HEK293 (cell line): ENCODE measurements around the gene OBSCN.

Experiments
- CTCF ChIA-PET: fragments of 350-600 bp; formaldehyde crosslinking; extraction: SDS; loops from one replicate; lab custom pipeline; 2021; ENCODE audit warnings: antibody characterized with exemption; lab: Yijun Ruan, JAX
- POLR2A ChIA-PET: fragments of 300-600 bp; formaldehyde crosslinking; extraction: SDS; loops from one replicate; lab custom pipeline; 2020; ENCODE audit warnings: antibody characterized with exemption, inconsistent platforms; lab: Yijun Ruan, JAX
- H3K27ac ChIP-seq: fragments of 200-500 bp; sonication (Bioruptor generic); 2 replicates; pipeline ENCODE4 v1.5.1; 2014; ENCODE audit warnings: low read depth, low read length, control low read depth, inconsistent platforms; ENCODE audit errors: extremely low read depth
- H3K36me3 ChIP-seq, 2 experiments: fragments of 200-500 bp in 1 of 2; sonication (Bioruptor generic) in 1 of 2; 1 replicate in 1 of 2; 2 replicates in 1 of 2; pipeline ENCODE4 v1.5.1; 2014 to 2017; ENCODE audit warnings: inconsistent platforms in 2 of 2, low read length in 2 of 2; ENCODE audit not compliant: control insufficient read depth in 2 of 2, insufficient read depth in 1 of 2
- H3K4me1 ChIP-seq: fragments of 200-500 bp; sonication (Bioruptor generic); 2 replicates; pipeline ENCODE4 v1.5.1; 2014; ENCODE audit warnings: mild to moderate bottlenecking, low read length, inconsistent platforms; ENCODE audit not compliant: control insufficient read depth, insufficient read depth
- H3K4me3 ChIP-seq: 2 replicates; pipeline ENCODE4 v1.5.1; 2011; ENCODE audit warnings: low read depth, mild to moderate bottlenecking, control low read depth, low read length, moderate library complexity
- H3K9me3 ChIP-seq: fragments of 200-500 bp; sonication (Bioruptor generic); 2 replicates; pipeline ENCODE4 v1.5.1; 2014; ENCODE audit warnings: low read depth, low read length, inconsistent platforms; ENCODE audit not compliant: control insufficient read depth, insufficient read depth
- BCL11B ChIP-seq: fragments of 450-650 bp; formaldehyde crosslinking; IDR thresholded peaks from 2 replicates; pipeline ENCODE4 v1.5.1; 2016; ENCODE audit warnings: low read depth, missing biosample characterization, missing genetic modification characterization
- EGR2 ChIP-seq: fragments of 450-650 bp; formaldehyde crosslinking; IDR thresholded peaks from 2 replicates; pipeline ENCODE4 v1.5.1; 2016; ENCODE audit warnings: low read depth, missing biosample characterization, missing genetic modification characterization
- KLF7 ChIP-seq: fragments of 450-650 bp; formaldehyde crosslinking; IDR thresholded peaks from 2 replicates; pipeline ENCODE4 v1.5.1; 2016; ENCODE audit warnings: missing biosample characterization, missing genetic modification characterization, borderline replicate concordance
- OSR2 ChIP-seq: fragments of 450-650 bp; formaldehyde crosslinking; IDR thresholded peaks from 2 replicates; pipeline ENCODE4 v1.5.1; 2016; ENCODE audit warnings: missing biosample characterization, missing genetic modification characterization
- PRDM1 ChIP-seq: fragments of 450-650 bp; formaldehyde crosslinking; IDR thresholded peaks from 2 replicates; pipeline ENCODE4; 2016; ENCODE audit warnings: missing biosample characterization, missing genetic modification characterization
- ZBTB1 ChIP-seq: fragments of 450-650 bp; formaldehyde crosslinking; IDR thresholded peaks from 2 replicates; pipeline ENCODE4 v1.5.1; 2016; ENCODE audit warnings: missing biosample characterization, missing genetic modification characterization
- ZEB2 ChIP-seq: fragments of 450-650 bp; formaldehyde crosslinking; IDR thresholded peaks from 2 replicates; pipeline ENCODE4 v1.5.1; 2016; ENCODE audit warnings: missing biosample characterization, missing genetic modification characterization
- ZIC2 ChIP-seq: fragments of 450-650 bp; formaldehyde crosslinking; IDR thresholded peaks from 2 replicates; pipeline ENCODE4 v1.5.1; 2016; ENCODE audit warnings: missing biosample characterization, missing genetic modification characterization
- ZNF112 ChIP-seq: fragments of 450-650 bp; formaldehyde crosslinking; IDR thresholded peaks from 2 replicates; pipeline ENCODE4 v1.5.0; 2017; ENCODE audit warnings: missing biosample characterization, missing genetic modification characterization
- ZNF132 ChIP-seq: fragments of 450-650 bp; formaldehyde crosslinking; IDR thresholded peaks from 2 replicates; pipeline ENCODE4 v1.5.1; 2017; ENCODE audit warnings: missing biosample characterization, missing genetic modification characterization, borderline replicate concordance
- ZNF138 ChIP-seq: fragments of 450-650 bp; formaldehyde crosslinking; IDR thresholded peaks from 2 replicates; pipeline ENCODE4 v1.5.1; 2016; ENCODE audit warnings: missing biosample characterization, missing genetic modification characterization, borderline replicate concordance
- ZNF174 ChIP-seq: fragments of 450-650 bp; formaldehyde crosslinking; IDR thresholded peaks from 2 replicates; pipeline ENCODE4 v1.5.0; 2017; ENCODE audit warnings: missing biosample characterization, mild to moderate bottlenecking, missing genetic modification characterization
- ZNF311 ChIP-seq: fragments of 450-650 bp; formaldehyde crosslinking; IDR thresholded peaks from 2 replicates; pipeline ENCODE4 v1.5.1; 2017; ENCODE audit warnings: missing biosample characterization, missing genetic modification characterization, borderline replicate concordance
- ZNF366 ChIP-seq: fragments of 450-650 bp; formaldehyde crosslinking; conservative IDR thresholded peaks from 2 replicates; pipeline ENCODE4 v1.5.1; 2016; ENCODE audit warnings: missing biosample characterization, missing genetic modification characterization
- ZNF404 ChIP-seq: fragments of 450-650 bp; formaldehyde crosslinking; IDR thresholded peaks from 2 replicates; pipeline ENCODE4 v1.5.1; 2017; ENCODE audit warnings: missing biosample characterization, missing genetic modification characterization
- ZNF596 ChIP-seq: fragments of 450-650 bp; IDR thresholded peaks from 2 replicates; pipeline ENCODE4 v1.5.0; 2018; ENCODE audit warnings: missing biosample characterization, mild to moderate bottlenecking, missing genetic modification characterization, moderate library complexity
- ZNF660 ChIP-seq: fragments of 450-650 bp; IDR thresholded peaks from 2 replicates; pipeline ENCODE4 v1.5.1; 2018; ENCODE audit warnings: missing biosample characterization, mild to moderate bottlenecking, missing genetic modification characterization
- ZNF670 ChIP-seq: fragments of 450-650 bp; formaldehyde crosslinking; IDR thresholded peaks from 2 replicates; pipeline ENCODE4 v1.5.1; 2016; ENCODE audit warnings: missing biosample characterization, missing genetic modification characterization, low read depth
- ZNF837 ChIP-seq: fragments of 450-650 bp; formaldehyde crosslinking; IDR thresholded peaks from 2 replicates; pipeline ENCODE4 v1.5.1; 2016; ENCODE audit warnings: missing biosample characterization, missing genetic modification characterization
- TF ChIP-seq, protein P1 (sequence below): fragments of 450-650 bp; formaldehyde crosslinking; IDR thresholded peaks from 2 replicates; pipeline ENCODE4 v1.5.1; 2017; ENCODE audit warnings: missing biosample characterization, missing genetic modification characterization
- TF ChIP-seq, protein P2 (sequence below): fragments of 450-650 bp; formaldehyde crosslinking; IDR thresholded peaks from 2 replicates; pipeline ENCODE4 v1.5.1; 2016; ENCODE audit warnings: missing biosample characterization, missing genetic modification characterization
- TF ChIP-seq, protein P3 (sequence below): fragments of 450-650 bp; formaldehyde crosslinking; IDR thresholded peaks from 2 replicates; pipeline ENCODE4 v1.5.1; 2016; ENCODE audit warnings: missing biosample characterization, missing genetic modification characterization, borderline replicate concordance
- TF ChIP-seq, protein P4 (sequence below): fragments of 450-650 bp; formaldehyde crosslinking; IDR thresholded peaks from 2 replicates; pipeline ENCODE4 v1.5.1; 2017; ENCODE audit warnings: missing biosample characterization, missing genetic modification characterization

OBSCN gene

DNA sequence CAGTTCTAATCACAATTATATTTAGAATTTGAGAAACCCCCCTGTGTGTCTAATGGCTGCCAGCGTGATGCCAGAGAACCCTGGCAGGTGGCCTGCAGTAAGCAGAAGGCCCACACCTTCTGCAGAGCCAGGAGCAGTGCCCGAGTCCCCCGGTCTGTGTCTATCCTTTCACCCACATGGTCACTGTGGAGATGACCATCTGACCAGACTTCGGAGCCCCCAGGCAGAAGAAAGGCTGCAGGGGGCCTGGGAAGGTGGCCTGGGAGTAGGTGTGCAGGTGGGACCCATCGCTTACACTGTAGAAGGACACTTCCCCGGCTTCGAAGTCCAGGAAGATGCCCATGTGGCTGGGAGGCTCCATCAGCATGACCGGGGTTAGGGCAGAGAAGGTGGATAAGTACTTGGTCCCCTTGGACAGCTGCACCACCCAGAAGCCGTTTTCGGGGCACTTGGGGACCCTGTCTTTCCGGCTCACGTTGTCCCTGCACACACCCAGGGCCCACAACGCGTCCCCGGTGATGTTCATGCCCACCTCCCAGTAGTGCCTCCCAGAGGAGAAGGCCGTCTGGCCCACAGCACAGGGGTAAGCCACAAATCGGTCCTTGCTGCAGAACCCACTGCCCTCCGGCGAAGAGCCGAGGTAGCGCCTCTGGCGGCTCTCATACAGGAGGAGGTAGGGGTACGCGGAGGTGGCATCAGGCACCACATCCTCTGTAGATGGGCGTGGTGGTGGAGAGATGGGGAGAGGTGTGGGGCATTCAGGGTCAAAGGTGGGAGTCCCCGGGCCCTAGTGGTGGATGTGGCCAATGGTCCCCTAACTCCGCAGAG, 200.4 kb downstream of the OBSCN start:
- TF ChIP-seq PRDM1, result no peak
- TF ChIP-seq ZIC2 (tag by site-specific recombination), result peak; percentile 40; the same call in 1 of the 2 replicates
- no peak for TF ChIP-seq ZNF112 (tag by site-specific recombination)
- TF ChIP-seq, protein P1, sequence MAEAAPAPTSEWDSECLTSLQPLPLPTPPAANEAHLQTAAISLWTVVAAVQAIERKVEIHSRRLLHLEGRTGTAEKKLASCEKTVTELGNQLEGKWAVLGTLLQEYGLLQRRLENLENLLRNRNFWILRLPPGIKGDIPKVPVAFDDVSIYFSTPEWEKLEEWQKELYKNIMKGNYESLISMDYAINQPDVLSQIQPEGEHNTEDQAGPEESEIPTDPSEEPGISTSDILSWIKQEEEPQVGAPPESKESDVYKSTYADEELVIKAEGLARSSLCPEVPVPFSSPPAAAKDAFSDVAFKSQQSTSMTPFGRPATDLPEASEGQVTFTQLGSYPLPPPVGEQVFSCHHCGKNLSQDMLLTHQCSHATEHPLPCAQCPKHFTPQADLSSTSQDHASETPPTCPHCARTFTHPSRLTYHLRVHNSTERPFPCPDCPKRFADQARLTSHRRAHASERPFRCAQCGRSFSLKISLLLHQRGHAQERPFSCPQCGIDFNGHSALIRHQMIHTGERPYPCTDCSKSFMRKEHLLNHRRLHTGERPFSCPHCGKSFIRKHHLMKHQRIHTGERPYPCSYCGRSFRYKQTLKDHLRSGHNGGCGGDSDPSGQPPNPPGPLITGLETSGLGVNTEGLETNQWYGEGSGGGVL (tag by site-specific recombination), result no peak
- TF ChIP-seq OSR2 (tag by site-specific recombination), result no peak
- TF ChIP-seq, all 188 proteins: peak for 1
- H3K36me3 ChIP-seq, result peaks cover 0 to 19% of the 10 kb centered on the region in 2 experiments; a peak in 1 of 3 replicates
- no peaks in the 10 kb centered on the region for H3K9me3 ChIP-seq
- ChIA-PET CTCF (no interaction called here), POLR2A (no interaction called here)
- H3K4me1 ChIP-seq, result peaks cover 11% of the 10 kb centered on the region
- H3K27ac ChIP-seq, result no peak overlapping the region
- no peak overlapping the region for H3K4me3 ChIP-seq

DNA sequence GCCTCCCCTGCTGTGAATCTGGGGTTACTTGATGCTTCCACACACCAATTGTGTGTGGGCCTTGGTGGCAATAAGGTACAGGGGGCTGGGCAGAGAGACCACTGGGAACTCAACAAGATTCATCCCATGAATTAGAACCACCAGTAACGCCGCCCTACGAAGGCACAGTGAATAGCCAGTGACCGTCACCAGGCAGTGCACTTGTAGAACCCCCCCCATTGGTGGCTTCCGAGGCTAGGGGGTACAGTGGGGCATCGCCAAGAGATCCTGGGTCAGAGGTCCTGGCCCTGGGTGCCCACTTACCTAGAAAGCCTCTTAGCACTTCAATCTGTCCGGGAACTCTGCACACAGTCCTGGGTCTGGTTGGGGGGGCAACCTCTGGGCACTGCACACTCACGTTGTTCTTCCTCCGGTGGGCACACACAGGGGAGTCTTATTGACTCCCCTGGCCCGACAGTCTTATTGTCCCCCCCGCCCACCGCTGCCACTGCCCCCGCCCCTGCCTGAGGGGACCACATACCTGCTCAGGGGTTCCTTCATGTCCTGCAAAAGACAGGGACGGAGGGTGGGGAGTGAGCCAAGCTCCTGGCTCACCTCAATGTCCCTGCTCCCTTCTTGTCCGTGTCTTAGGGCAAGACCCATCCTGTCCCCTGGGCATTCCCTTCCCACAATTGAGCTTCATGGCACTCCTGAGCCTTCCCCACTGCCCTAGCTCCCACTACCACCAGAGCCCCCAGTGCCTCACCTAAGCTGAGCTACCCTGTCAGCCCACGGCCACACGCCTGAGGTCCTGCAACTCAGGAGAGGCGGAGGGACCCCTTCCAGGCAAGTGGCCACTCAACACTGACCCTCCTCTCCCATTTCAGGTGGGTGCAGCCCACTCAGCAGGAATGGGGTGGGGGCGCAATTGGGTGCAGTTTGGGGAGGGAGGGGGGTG, 201.3 kb downstream of the OBSCN start:
- no peak overlapping the region for H3K4me3 ChIP-seq
- TF ChIP-seq ZNF670 (no peak), ZBTB1 (no peak), ZNF138 (no peak), ZNF596 (no peak), BCL11B (no peak), ZNF132 (no peak), EGR2 (tag by site-specific recombination) (no peak), KLF7 (tag by site-specific recombination) (no peak), ZNF366 (tag by site-specific recombination) (no peak), ZNF174 (tag by site-specific recombination) (no peak), ZEB2 (no peak), ZNF837 (no peak), ZNF660 (tag by site-specific recombination) (no peak), ZNF311 (tag by site-specific recombination) (no peak), ZNF404 (no peak)
- TF ChIP-seq, protein P2, sequence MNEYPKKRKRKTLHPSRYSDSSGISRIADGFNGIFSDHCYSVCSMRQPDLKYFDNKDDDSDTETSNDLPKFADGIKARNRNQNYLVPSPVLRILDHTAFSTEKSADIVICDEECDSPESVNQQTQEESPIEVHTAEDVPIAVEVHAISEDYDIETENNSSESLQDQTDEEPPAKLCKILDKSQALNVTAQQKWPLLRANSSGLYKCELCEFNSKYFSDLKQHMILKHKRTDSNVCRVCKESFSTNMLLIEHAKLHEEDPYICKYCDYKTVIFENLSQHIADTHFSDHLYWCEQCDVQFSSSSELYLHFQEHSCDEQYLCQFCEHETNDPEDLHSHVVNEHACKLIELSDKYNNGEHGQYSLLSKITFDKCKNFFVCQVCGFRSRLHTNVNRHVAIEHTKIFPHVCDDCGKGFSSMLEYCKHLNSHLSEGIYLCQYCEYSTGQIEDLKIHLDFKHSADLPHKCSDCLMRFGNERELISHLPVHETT, result no peak
- TF ChIP-seq, protein P3, sequence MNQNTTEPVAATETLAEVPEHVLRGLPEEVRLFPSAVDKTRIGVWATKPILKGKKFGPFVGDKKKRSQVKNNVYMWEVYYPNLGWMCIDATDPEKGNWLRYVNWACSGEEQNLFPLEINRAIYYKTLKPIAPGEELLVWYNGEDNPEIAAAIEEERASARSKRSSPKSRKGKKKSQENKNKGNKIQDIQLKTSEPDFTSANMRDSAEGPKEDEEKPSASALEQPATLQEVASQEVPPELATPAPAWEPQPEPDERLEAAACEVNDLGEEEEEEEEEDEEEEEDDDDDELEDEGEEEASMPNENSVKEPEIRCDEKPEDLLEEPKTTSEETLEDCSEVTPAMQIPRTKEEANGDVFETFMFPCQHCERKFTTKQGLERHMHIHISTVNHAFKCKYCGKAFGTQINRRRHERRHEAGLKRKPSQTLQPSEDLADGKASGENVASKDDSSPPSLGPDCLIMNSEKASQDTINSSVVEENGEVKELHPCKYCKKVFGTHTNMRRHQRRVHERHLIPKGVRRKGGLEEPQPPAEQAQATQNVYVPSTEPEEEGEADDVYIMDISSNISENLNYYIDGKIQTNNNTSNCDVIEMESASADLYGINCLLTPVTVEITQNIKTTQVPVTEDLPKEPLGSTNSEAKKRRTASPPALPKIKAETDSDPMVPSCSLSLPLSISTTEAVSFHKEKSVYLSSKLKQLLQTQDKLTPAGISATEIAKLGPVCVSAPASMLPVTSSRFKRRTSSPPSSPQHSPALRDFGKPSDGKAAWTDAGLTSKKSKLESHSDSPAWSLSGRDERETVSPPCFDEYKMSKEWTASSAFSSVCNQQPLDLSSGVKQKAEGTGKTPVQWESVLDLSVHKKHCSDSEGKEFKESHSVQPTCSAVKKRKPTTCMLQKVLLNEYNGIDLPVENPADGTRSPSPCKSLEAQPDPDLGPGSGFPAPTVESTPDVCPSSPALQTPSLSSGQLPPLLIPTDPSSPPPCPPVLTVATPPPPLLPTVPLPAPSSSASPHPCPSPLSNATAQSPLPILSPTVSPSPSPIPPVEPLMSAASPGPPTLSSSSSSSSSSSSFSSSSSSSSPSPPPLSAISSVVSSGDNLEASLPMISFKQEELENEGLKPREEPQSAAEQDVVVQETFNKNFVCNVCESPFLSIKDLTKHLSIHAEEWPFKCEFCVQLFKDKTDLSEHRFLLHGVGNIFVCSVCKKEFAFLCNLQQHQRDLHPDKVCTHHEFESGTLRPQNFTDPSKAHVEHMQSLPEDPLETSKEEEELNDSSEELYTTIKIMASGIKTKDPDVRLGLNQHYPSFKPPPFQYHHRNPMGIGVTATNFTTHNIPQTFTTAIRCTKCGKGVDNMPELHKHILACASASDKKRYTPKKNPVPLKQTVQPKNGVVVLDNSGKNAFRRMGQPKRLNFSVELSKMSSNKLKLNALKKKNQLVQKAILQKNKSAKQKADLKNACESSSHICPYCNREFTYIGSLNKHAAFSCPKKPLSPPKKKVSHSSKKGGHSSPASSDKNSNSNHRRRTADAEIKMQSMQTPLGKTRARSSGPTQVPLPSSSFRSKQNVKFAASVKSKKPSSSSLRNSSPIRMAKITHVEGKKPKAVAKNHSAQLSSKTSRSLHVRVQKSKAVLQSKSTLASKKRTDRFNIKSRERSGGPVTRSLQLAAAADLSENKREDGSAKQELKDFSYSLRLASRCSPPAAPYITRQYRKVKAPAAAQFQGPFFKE (tag by site-specific recombination), result no peak
- TF ChIP-seq, protein P4, sequence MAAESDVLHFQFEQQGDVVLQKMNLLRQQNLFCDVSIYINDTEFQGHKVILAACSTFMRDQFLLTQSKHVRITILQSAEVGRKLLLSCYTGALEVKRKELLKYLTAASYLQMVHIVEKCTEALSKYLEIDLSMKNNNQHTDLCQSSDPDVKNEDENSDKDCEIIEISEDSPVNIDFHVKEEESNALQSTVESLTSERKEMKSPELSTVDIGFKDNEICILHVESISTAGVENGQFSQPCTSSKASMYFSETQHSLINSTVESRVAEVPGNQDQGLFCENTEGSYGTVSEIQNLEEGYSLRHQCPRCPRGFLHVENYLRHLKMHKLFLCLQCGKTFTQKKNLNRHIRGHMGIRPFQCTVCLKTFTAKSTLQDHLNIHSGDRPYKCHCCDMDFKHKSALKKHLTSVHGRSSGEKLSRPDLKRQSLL (tag by site-specific recombination), result no peak

More for the DNA sequence above, 201.3 kb downstream of the OBSCN start:
- H3K27ac ChIP-seq, result no peak overlapping the region
- POLR2A ChIA-PET, result no interaction called here
- peaks cover 11% of the 10 kb centered on the region for H3K4me1 ChIP-seq
- no peaks in the 10 kb centered on the region for H3K9me3 ChIP-seq
- CTCF ChIA-PET, result no interaction called here
- peaks cover 0 to 14% of the 10 kb centered on the region in 2 experiments; a peak in 1 of 3 replicates for H3K36me3 ChIP-seq
